HEK293 (cell line): ENCODE measurements around the gene NLGN1.

Experiments
- CTCF ChIP-seq: fragments of 450-650 bp; formaldehyde crosslinking; IDR thresholded peaks from 2 replicates; pipeline ENCODE4 v1.5.1; 2016; ENCODE audit warnings: missing biosample characterization, missing genetic modification characterization
- MYNN ChIP-seq: fragments of 450-650 bp; formaldehyde crosslinking; IDR thresholded peaks from 2 replicates; pipeline ENCODE4 v1.5.1; 2016; ENCODE audit warnings: missing biosample characterization, missing genetic modification characterization, borderline replicate concordance
- PRDM4 ChIP-seq: fragments of 450-650 bp; formaldehyde crosslinking; IDR thresholded peaks from 2 replicates; pipeline ENCODE4 v1.5.1; 2017; ENCODE audit warnings: missing biosample characterization, missing genetic modification characterization
- SCRT2 ChIP-seq: fragments of 450-650 bp; formaldehyde crosslinking; IDR thresholded peaks from 2 replicates; pipeline ENCODE4 v1.5.1; 2016; ENCODE audit warnings: missing biosample characterization, missing genetic modification characterization
- TCF7L2 ChIP-seq: IDR thresholded peaks from 2 replicates; pipeline ENCODE4 v1.6.1; 2011; ENCODE audit warnings: low read depth, mild to moderate bottlenecking, inconsistent platforms, low read length, moderate library complexity, borderline replicate concordance
- TRIM28 ChIP-seq: IDR thresholded peaks from 2 replicates; pipeline ENCODE4 v1.6.1; 2011; ENCODE audit warnings: low read length, control low read depth, borderline replicate concordance
- ZFHX2 ChIP-seq: fragments of 450-650 bp; formaldehyde crosslinking; conservative IDR thresholded peaks from 2 replicates; pipeline ENCODE4 v1.5.1; 2016; ENCODE audit warnings: missing biosample characterization, missing genetic modification characterization
- ZNF274 ChIP-seq, 2 experiments: fragments of 200-500 bp in 1 of 2; fragments of 450-650 bp in 1 of 2; sonication (Bioruptor generic) in 1 of 2; formaldehyde crosslinking in 1 of 2; IDR thresholded peaks; 2 replicates each; pipeline versions ENCODE4 v1.5.1 to v1.6.1; 2014 to 2016; ENCODE audit warnings: borderline replicate concordance in 1 of 2, inconsistent platforms in 1 of 2, low read length in 1 of 2, missing biosample characterization in 1 of 2, missing genetic modification characterization in 1 of 2
- ZNF521 ChIP-seq: fragments of 450-650 bp; formaldehyde crosslinking; IDR thresholded peaks from 2 replicates; pipeline ENCODE4 v1.5.1; 2017; ENCODE audit warnings: missing biosample characterization, mild to moderate bottlenecking, missing genetic modification characterization
- ZNF571 ChIP-seq: fragments of 450-650 bp; formaldehyde crosslinking; IDR thresholded peaks from 2 replicates; pipeline ENCODE4 v1.5.0; 2017; ENCODE audit warnings: missing biosample characterization, missing genetic modification characterization

GRCh38 chr3:173891272-173892100 is 493.9 kb downstream of the NLGN1 start:
- TF ChIP-seq SCRT2 (tag by site-specific recombination) (no peak), TRIM28 (no peak), ZFHX2 (tag by site-specific recombination) (no peak), CTCF (tag by site-specific recombination) (no peak), ZNF274 (IDR thresholded peaks at IDR 0.05; ENCODE audit: low read length) (no peak), ZNF274 (tag by site-specific recombination; IDR thresholded peaks at IDR 0.05; ENCODE audit: borderline replicate concordance) (no peak), MYNN (no peak), ZNF571 (tag by site-specific recombination) (no peak), ZNF521 (tag by site-specific recombination) (no peak), TCF7L2 (no peak), PRDM4 (tag by site-specific recombination) (no peak)
